ENCODE measurements around the gene PPP1R14C. TPM values are rescaled to one million over a fixed set of nuclear protein-coding genes. Genes with fewer than 3 reads are reported as not detected.

PPP1R14C gene
- total and polyA plus RNA-seq, 2 donors (not counting 3 experiments of a cell fraction or from before 2014, with no cell fraction given) = not detected

- CTCF ChIA-PET = no interaction called here
- DNase-seq (ENCODE audit: low read depth, low spot score) (no peak), FAIRE-seq (no peak)
- Histone ChIP-seq H3K9me3 (replicated peaks; ENCODE audit: control insufficient read depth, insufficient read depth, low read length) (no peaks in the 10 kb centered on the region), H3K4me2 (ENCODE audit: insufficient read depth, low read length) (no peak overlapping the region), H3K36me3 (ENCODE audit: control insufficient read depth in 2 of 2, extremely low read depth in 1 of 2, insufficient read depth in 2 of 2, low read length in 2 of 2) (no peaks in the 10 kb centered on the region), H3K9me1 (replicated peaks; ENCODE audit: control insufficient read depth, extremely low read depth, insufficient read depth, low read length) (no peaks in the 10 kb centered on the region), H3K79me2 (ENCODE audit: control insufficient read depth, insufficient read depth, low read length) (no peaks in the 10 kb centered on the region), H3K27ac (ENCODE audit: insufficient read depth, low read depth, low read length) (no peak overlapping the region), H3K9ac (replicated peaks; ENCODE audit: extremely low read depth, insufficient read depth, low read length) (no peak overlapping the region), H4K20me1 (replicated peaks; ENCODE audit: control insufficient read depth, extremely low read depth, insufficient read depth, low read length) (no peaks in the 10 kb centered on the region), H3K4me1 (ENCODE audit: control insufficient read depth, extremely low read depth, insufficient read depth, low read length) (no peaks in the 10 kb centered on the region), H3K4me3 (replicated peaks in 1 of 3; ENCODE audit: insufficient read depth in 1 of 3, low read depth in 1 of 3, low read length in 3 of 3) (no peak overlapping the region), H3K27me3 (ENCODE audit: control insufficient read depth in 2 of 2, insufficient read depth in 2 of 2, low read length in 2 of 2) (peaks cover 0 to 5% of the 10 kb centered on the region in 2 experiments), H2AFZ (ENCODE audit: low read depth, low read length) (no peak overlapping the region)
- intact Hi-C loops (cut with micrococcal nuclease) = no loop called here
- BruUV-seq (replicated peaks) = no TSS peak
- TF ChIP-seq FOS (IDR thresholded peaks at IDR 0.05; ENCODE audit: borderline replicate concordance, insufficient read depth, low read length) (no peak), POLR2AphosphoS5 (IDR thresholded peaks at IDR 0.05; ENCODE audit: insufficient read depth, low read depth, low read length) (no peak), JUN (IDR thresholded peaks at IDR 0.05; ENCODE audit: borderline replicate concordance, insufficient read depth, insufficient read length, low read depth) (no peak), POLR2A (IDR thresholded peaks at IDR 0.05; ENCODE audit: low read depth, low read length) (no peak), MYC (IDR thresholded peaks at IDR 0.05; ENCODE audit: low read depth, low read length) (no peak), MAX (IDR thresholded peaks at IDR 0.05; ENCODE audit: insufficient read depth, insufficient read length) (no peak), EZH2 (IDR thresholded peaks at IDR 0.05; ENCODE audit: borderline replicate concordance, low read depth, low read length, severe bottlenecking) (no peak), GATA2 (IDR thresholded peaks at IDR 0.05; ENCODE audit: insufficient read depth, insufficient read length, low read depth, low read length) (no peak), CTCF (IDR thresholded peaks at IDR 0.05; ENCODE audit: extremely low read depth in 1 of 2, insufficient read depth in 1 of 2, low read depth in 1 of 2, low read length in 2 of 2) (no peak)
- dilution Hi-C loops (cut with MboI; ENCODE audit: extremely low pct_ligation_motif_present, low sequenced_read_pairs) = no loop called here
- POLR2A ChIA-PET = no interaction called here
Measured at GRCh38 chr6:150100745-150101144, 42.1 kb upstream of the PPP1R14C start.

Measured in endothelial cell of umbilical vein (primary cell).